A673 (cell line): Measurements from ENCODE around the gene SMTNL1. TPM values are rescaled to one million over a fixed set of nuclear protein-coding genes. Genes with fewer than 3 reads are reported as not detected.

Experiments
- BruUV-seq: library from RNA; stranded (reverse); fragments of 400-500 nt; replicated peaks from 2 replicates; lab custom pipeline; 2021; lab: Mats Ljungman, UMichigan
- CTCF ChIA-PET: fragments of 300-600 bp; sonication (Branson Sonifier 250); formaldehyde crosslinking; loops from one replicate; lab custom pipeline; 2022; ENCODE audit warnings: antibody characterized with exemption; lab: Charles Lee
- POLR2A ChIA-PET: fragments of 300-600 bp; sonication (Branson Sonifier 250); formaldehyde crosslinking; loops from one replicate; lab custom pipeline; 2022; ENCODE audit warnings: antibody characterized with exemption; ENCODE audit not compliant: low non-redundant PET; lab: Charles Lee
- DNase-seq: peaks from one replicate; pipeline ENCODE4 v3.0.0-alpha.2; 2015; ENCODE audit warnings: low spot score
- H3K27ac ChIP-seq: fragments of 200-600 bp; sonication (generic); 2 replicates; pipeline ENCODE4 v1.5.1; 2016; ENCODE audit warnings: mixed run types, low read depth, mild to moderate bottlenecking, mixed read lengths, antibody characterized with exemption, low read length; ENCODE audit not compliant: poor library complexity, severe bottlenecking
- H3K27me3 ChIP-seq: fragments of 200-600 bp; sonication (generic); replicated peaks from 2 replicates; pipeline ENCODE4 v1.6.1; 2017; ENCODE audit warnings: mixed run types, low read depth, mild to moderate bottlenecking, mixed read lengths, antibody characterized with exemption, low read length; ENCODE audit not compliant: insufficient read depth, poor library complexity
- H3K36me3 ChIP-seq: fragments of 200-600 bp; sonication (generic); 2 replicates; pipeline ENCODE4 v1.6.1; 2016; ENCODE audit warnings: mixed run types, mild to moderate bottlenecking, mixed read lengths, antibody characterized with exemption, low read length; ENCODE audit not compliant: insufficient read depth, poor library complexity, severe bottlenecking
- H3K4me1 ChIP-seq: fragments of 200-600 bp; sonication (generic); 2 replicates; pipeline ENCODE4 v1.6.1; 2017; ENCODE audit warnings: mixed run types, mild to moderate bottlenecking, mixed read lengths, antibody characterized with exemption, low read length; ENCODE audit not compliant: insufficient read depth, poor library complexity, severe bottlenecking
- H3K4me3 ChIP-seq: fragments of 200-600 bp; sonication (generic); 2 replicates; pipeline ENCODE4 v1.5.1; 2016; ENCODE audit warnings: low read depth, mixed run types, mild to moderate bottlenecking, mixed read lengths, low read length; ENCODE audit not compliant: poor library complexity, severe bottlenecking
- H3K9me3 ChIP-seq: fragments of 200-600 bp; sonication (generic); 2 replicates; pipeline ENCODE4 v1.6.1; 2016; ENCODE audit warnings: mixed run types, low read depth, mild to moderate bottlenecking, mixed read lengths, antibody characterized with exemption, low read length; ENCODE audit not compliant: poor library complexity, severe bottlenecking
- CTCF ChIP-seq: fragments of 300-800, 200-600 bp; sonication (generic); conservative IDR thresholded peaks from 2 replicates; pipeline ENCODE4 v1.5.1; 2017; ENCODE audit warnings: low read depth, mild to moderate bottlenecking, antibody characterized with exemption, low read length, moderate library complexity, mixed read lengths
- EZH2 ChIP-seq: fragments of 200-600 bp; sonication (generic); IDR thresholded peaks from 2 replicates; pipeline ENCODE4 v1.6.1; 2017; ENCODE audit warnings: borderline replicate concordance, low read depth, mild to moderate bottlenecking, mixed read lengths, antibody characterized with exemption, low read length; ENCODE audit not compliant: poor library complexity, severe bottlenecking
- intact Hi-C: fragments of 100-400 bp; cut with micrococcal nuclease; formaldehyde crosslinking; loops from one replicate; pipeline ENCODE4 v1.10.0; 2022; ENCODE audit not compliant: unreplicated experiment
- total RNA-seq: library from RNA; stranded (reverse); gene quantifications from 2 replicates; pipeline ENCODE4 v1.2.3, GENCODE V29; 2021

SMTNL1 gene
- total RNA-seq, 1 experiment from 2014 or later: not detected

- no peak overlapping the region for H3K27ac ChIP-seq
- intact Hi-C loops: no loop called here
- ChIA-PET POLR2A (no interaction called here), CTCF (no interaction called here)
- TF ChIP-seq CTCF (no peak), EZH2 (no peak)
- H3K27me3 ChIP-seq: no peaks in the 10 kb centered on the region
- no peaks in the 10 kb centered on the region for H3K4me1 ChIP-seq
- no peak overlapping the region for H3K4me3 ChIP-seq
- H3K9me3 ChIP-seq: no peaks in the 10 kb centered on the region
- no peaks in the 10 kb centered on the region for H3K36me3 ChIP-seq
- TSS peak; percentile 66 for BruUV-seq
- no peak for DNase-seq
Measured at GRCh38 chr11:57551941-57552340, 14.5 kb downstream of the SMTNL1 start.

GRCh38 chr11:57552479-57552878 is 15.1 kb downstream of the SMTNL1 start:
- Histone ChIP-seq H3K4me1 (no peaks in the 10 kb centered on the region), H3K27me3 (no peaks in the 10 kb centered on the region), H3K27ac (no peak overlapping the region), H3K4me3 (no peak overlapping the region), H3K36me3 (no peaks in the 10 kb centered on the region), H3K9me3 (no peaks in the 10 kb centered on the region)
- intact Hi-C loops: no loop called here
- ChIA-PET POLR2A (no interaction called here), CTCF (no interaction called here)
- BruUV-seq: no TSS peak
- DNase-seq: no peak
- TF ChIP-seq CTCF (no peak), EZH2 (no peak)

- no TSS peak for BruUV-seq
- TF ChIP-seq EZH2 (no peak), CTCF (no peak)
Measured at GRCh38 chr11:57555393-57555792, 18.0 kb downstream of the SMTNL1 start.

More at GRCh38 chr11:57555393-57555792, 18.0 kb downstream of the SMTNL1 start:
- Histone ChIP-seq H3K4me1 (no peaks in the 10 kb centered on the region), H3K36me3 (no peaks in the 10 kb centered on the region), H3K9me3 (no peaks in the 10 kb centered on the region), H3K4me3 (no peak overlapping the region), H3K27me3 (no peaks in the 10 kb centered on the region), H3K27ac (no peak overlapping the region)
- ChIA-PET CTCF (no interaction called here), POLR2A (no interaction called here)
- intact Hi-C loops: no loop called here
- no peak for DNase-seq
